BLaER1 (cell line): ENCODE measurements around the gene PHETA1.
"Not testable (repeated sequence)": the region's sequence is repeated elsewhere in the genome, so short reads cannot be mapped to it uniquely, and the experiment has no call there.

Experiments used
- H3K27ac ChIP-seq: shearing (Covaris generic); formaldehyde crosslinking; 2 replicates; pipeline ENCODE4 v1.8.1; 2022
- H3K27me3 ChIP-seq: shearing (Covaris generic); formaldehyde crosslinking; 2 replicates; pipeline ENCODE4 v1.8.1; 2022
- H3K36me3 ChIP-seq: shearing (Covaris generic); formaldehyde crosslinking; 2 replicates; pipeline ENCODE4 v1.8.1; 2022
- H3K4me1 ChIP-seq: shearing (Covaris generic); formaldehyde crosslinking; 2 replicates; pipeline ENCODE4 v1.8.1; 2022
- H3K4me2 ChIP-seq: shearing (Covaris generic); formaldehyde crosslinking; 2 replicates; pipeline ENCODE4 v1.8.1; 2022
- H3K4me3 ChIP-seq: shearing (Covaris generic); formaldehyde crosslinking; 2 replicates; pipeline ENCODE4 v1.8.1; 2022
- H3K9ac ChIP-seq: shearing (Covaris generic); formaldehyde crosslinking; 2 replicates; pipeline ENCODE4 v1.8.1; 2022
- H3K9me3 ChIP-seq: shearing (Covaris generic); formaldehyde crosslinking; 2 replicates; pipeline ENCODE4 v1.8.1; 2022
- H4K20me1 ChIP-seq: shearing (Covaris generic); formaldehyde crosslinking; 2 replicates; pipeline ENCODE4 v1.8.1; 2022
- Cebpa-rat ChIP-seq: shearing (Covaris generic); IDR thresholded peaks from 2 replicates; pipeline ENCODE4 v1.8.1; 2022

The PHETA1 gene

GRCh38 chr12:111405859-111406473, 37.1 kb upstream of the PHETA1 start, which contains the start of gene SH2B3:
Gene SH2B3, plus strand, starts transcription at chr12:111405923. Its CDS starts 12,223 bp downstream, at chr12:111418146.
- no peak for TF ChIP-seq Cebpa-rat
- Histone ChIP-seq H3K36me3 (no peaks in the 10 kb centered on the region), H3K4me3 (peak within 1 kb of the TSS; percentile 96), H3K9ac (peak within 1 kb of the TSS; percentile 96), H3K4me2 (peak within 1 kb of the TSS; percentile 98), H3K9me3 (no peaks in the 10 kb centered on the region), H3K4me1 (peaks cover 78% of the 10 kb centered on the region), H3K27ac (peak within 1 kb of the TSS; percentile 96), H3K27me3 (no peaks in the 10 kb centered on the region), H4K20me1 (peaks cover 47% of the 10 kb centered on the region)

- peaks cover 40% of the 10 kb centered on the region for H4K20me1 ChIP-seq
- H3K9me3 ChIP-seq: no peaks in the 10 kb centered on the region
- H3K27ac ChIP-seq: peak overlapping the region; percentile 96
- H3K27me3 ChIP-seq: no peaks in the 10 kb centered on the region
- peak; percentile 72; the same call in 1 of the 2 replicates for TF ChIP-seq Cebpa-rat
- peak overlapping the region; percentile 96 for H3K4me3 ChIP-seq
- H3K9ac ChIP-seq: peak overlapping the region; percentile 96
- H3K36me3 ChIP-seq: no peaks in the 10 kb centered on the region
- peaks cover 74% of the 10 kb centered on the region for H3K4me1 ChIP-seq
- H3K4me2 ChIP-seq: peak overlapping the region; percentile 88
Observed at GRCh38 chr12:111405149-111405858, 36.4 kb upstream of the PHETA1 start.

DNA sequence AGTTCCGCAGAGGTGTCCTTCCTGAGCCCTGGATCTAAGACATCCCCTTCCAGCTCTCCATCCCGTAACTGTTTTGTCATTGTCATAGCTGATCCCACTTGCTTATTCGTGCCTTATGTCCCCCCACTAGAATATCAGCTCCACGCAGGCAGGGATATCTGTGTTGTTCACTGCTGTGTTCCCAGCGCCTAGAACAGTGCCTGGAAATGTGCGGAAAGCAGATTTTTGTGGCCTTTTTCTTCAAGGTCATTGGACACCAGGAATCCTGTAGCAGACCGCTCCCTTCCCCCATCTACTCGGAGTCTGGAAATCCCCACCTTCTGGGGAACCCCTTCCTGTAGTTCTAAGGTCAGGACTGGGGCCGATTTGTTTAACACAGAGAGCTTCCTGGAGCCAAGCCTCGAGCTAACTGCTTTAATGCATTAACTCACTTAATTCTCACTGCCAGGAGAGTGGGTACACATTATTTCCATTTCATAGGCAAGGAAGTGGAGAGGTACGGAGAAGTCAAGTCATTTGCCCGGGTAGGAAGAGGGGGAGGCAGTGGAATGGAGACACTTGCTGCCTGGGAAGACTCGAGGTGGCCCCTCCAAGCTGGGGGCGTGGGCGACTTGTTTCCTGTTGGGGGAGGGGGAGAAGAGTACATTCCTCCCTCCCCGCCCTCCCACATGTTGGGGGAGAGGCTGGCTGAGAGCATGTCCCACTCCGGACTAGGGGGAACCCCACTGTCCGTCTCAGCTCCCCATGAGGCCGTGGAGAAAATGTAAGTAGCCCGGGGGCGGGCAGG, 35.7 kb upstream of the PHETA1 start:
- Histone ChIP-seq H3K36me3 (no peaks in the 10 kb centered on the region), H3K27me3 (no peaks in the 10 kb centered on the region), H3K4me1 (peaks cover 74% of the 10 kb centered on the region), H4K20me1 (peaks cover 32% of the 10 kb centered on the region), H3K9ac (peak overlapping the region; percentile 81), H3K4me3 (peak overlapping the region; percentile 96), H3K27ac (peak overlapping the region; percentile 85), H3K9me3 (no peaks in the 10 kb centered on the region), H3K4me2 (peak overlapping the region; percentile 88)
- no peak for TF ChIP-seq Cebpa-rat

- Histone ChIP-seq H3K27ac (peak overlapping the region; percentile 78; the same call in 1 of the 2 replicates), H3K4me2 (peak overlapping the region; percentile 88), H4K20me1 (peaks cover 11% of the 10 kb centered on the region), H3K4me1 (peaks cover 74% of the 10 kb centered on the region)
- H3K36me3 ChIP-seq, H3K9me3 ChIP-seq, H3K4me3 ChIP-seq, H3K9ac ChIP-seq, H3K27me3 ChIP-seq: not testable (repeated sequence)
Observed at GRCh38 chr12:111402490-111402824, 33.6 kb upstream of the PHETA1 start.

DNA sequence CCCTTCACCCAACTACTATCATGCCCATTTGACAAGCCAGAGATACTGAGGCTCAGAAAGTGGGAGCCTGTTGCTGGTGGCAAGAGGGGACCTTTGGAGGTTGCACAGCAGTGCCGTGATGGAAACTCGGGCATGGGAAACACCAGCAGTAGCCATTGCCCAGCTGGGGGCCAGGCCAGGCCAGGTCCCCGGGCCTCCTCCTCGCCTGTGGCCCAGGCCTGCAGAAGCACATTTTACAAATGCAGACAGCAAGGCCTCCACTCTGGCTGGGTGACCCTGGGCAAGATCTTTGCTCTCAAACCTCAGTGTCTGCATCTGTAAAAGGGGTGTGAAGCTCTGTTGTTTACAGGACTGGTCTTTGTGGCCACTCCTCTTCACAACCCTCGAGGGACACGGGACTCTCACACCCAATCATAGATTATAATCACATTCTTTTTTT, 32.3 kb upstream of the PHETA1 start:
- peaks cover 68% of the 10 kb centered on the region for H3K4me1 ChIP-seq
- H3K4me3 ChIP-seq: no peak overlapping the region
- no peak for TF ChIP-seq Cebpa-rat
- H3K9ac ChIP-seq: no peak overlapping the region
- no peaks in the 10 kb centered on the region for H3K27me3 ChIP-seq
- H3K4me2 ChIP-seq: no peak overlapping the region
- no peaks in the 10 kb centered on the region for H4K20me1 ChIP-seq
- H3K36me3 ChIP-seq: no peaks in the 10 kb centered on the region
- H3K27ac ChIP-seq: no peak overlapping the region
- no peaks in the 10 kb centered on the region for H3K9me3 ChIP-seq

DNA sequence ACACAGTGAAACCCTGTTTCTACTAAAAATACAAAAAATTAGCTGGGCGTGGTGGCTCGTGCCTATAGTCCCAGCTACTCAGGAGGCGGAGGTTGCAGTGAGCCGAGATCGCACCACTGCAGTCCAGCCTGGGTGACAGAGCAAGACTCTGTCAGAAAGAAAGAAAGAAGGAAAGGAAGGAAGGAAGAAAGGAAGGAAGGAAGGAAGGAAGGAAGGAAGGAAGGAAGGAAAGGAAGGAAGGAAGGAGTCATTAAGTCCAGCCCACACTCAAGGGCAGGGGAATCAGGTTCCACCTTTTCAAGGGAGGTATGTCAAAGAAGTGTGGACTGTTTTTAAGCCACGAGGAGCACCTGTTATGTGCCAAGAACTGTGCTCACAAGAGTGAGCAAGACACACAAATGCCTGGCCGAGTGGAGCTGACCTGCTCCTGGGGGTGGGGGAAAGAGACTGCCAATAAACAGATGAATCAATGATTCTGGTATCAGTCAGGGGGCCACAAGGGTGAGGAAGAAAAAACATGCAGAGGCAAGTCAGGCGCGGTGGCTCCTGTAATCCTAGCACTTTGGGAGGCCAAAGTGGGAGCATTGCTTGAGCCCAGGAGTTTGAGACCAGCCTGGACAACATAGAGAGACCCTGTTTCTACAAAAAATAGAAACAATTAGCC, 31.0 kb upstream of the PHETA1 start:
- not testable (repeated sequence) for H3K27me3 ChIP-seq, H4K20me1 ChIP-seq, H3K27ac ChIP-seq, H3K9ac ChIP-seq, H3K4me3 ChIP-seq, H3K36me3 ChIP-seq, H3K9me3 ChIP-seq
- H3K4me2 ChIP-seq: peak overlapping the region; percentile 52
- H3K4me1 ChIP-seq: peaks cover 65% of the 10 kb centered on the region

DNA sequence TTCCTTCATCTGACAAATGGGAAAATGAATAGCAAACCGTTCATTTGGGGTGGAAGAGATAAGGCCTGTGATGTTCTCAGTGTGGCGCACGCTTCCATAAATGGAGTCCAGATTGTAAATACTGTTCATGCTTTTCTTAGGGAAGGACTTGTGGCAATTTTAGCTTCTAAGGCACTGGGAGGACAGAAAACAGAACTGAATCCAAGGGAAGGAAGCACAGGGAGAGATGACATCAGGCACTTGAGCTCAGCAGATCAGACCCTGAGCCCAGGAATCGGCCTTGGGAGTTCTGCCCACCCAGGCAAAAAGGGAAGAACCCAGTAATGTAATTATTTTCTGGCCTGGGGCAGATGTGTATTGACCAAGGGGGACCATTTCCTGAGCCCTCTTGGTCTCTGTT, 29.6 kb upstream of the PHETA1 start:
- peaks cover 51% of the 10 kb centered on the region for H3K4me1 ChIP-seq
- H3K9ac ChIP-seq: no peak overlapping the region
- 0 out of 2 replicates have a peak overlapping the region, but pooled peaks have one; percentile 1 for H3K27ac ChIP-seq
- H3K4me3 ChIP-seq: no peak overlapping the region
- no peak for TF ChIP-seq Cebpa-rat
- no peaks in the 10 kb centered on the region for H3K9me3 ChIP-seq
- no peaks in the 10 kb centered on the region for H3K36me3 ChIP-seq
- H3K27me3 ChIP-seq: no peaks in the 10 kb centered on the region
- H4K20me1 ChIP-seq: no peaks in the 10 kb centered on the region
- H3K4me2 ChIP-seq: peak overlapping the region; percentile 52

- Histone ChIP-seq H3K27me3 (no peaks in the 10 kb centered on the region), H3K4me3 (peak overlapping the region; percentile 37; the same call in 1 of the 2 replicates), H3K9ac (no peak overlapping the region; the same call in 1 of the 2 replicates), H3K9me3 (no peaks in the 10 kb centered on the region), H3K27ac (no peak overlapping the region), H3K4me2 (peak overlapping the region; percentile 75), H3K4me1 (peaks cover 36% of the 10 kb centered on the region), H4K20me1 (no peaks in the 10 kb centered on the region), H3K36me3 (no peaks in the 10 kb centered on the region)
- TF ChIP-seq Cebpa-rat: no peak
Observed at GRCh38 chr12:111396726-111397445, 28.0 kb upstream of the PHETA1 start.

- not testable (repeated sequence) for H3K9ac ChIP-seq, H4K20me1 ChIP-seq, H3K36me3 ChIP-seq, H3K4me2 ChIP-seq, H3K9me3 ChIP-seq, H3K4me3 ChIP-seq, H3K27me3 ChIP-seq, H3K27ac ChIP-seq
- peaks cover 36% of the 10 kb centered on the region for H3K4me1 ChIP-seq
Observed at GRCh38 chr12:111396271-111396670, 27.4 kb upstream of the PHETA1 start.
